Measurements from ENCODE around the gene MBLAC1. TPM values are rescaled to one million over a fixed set of nuclear protein-coding genes. Genes with fewer than 3 reads are reported as not detected.

Gene MBLAC1
- total and polyA plus RNA-seq, 10 of the 15 experiments (the other 5 are each of a cell fraction or from before 2014, with no cell fraction given): 0.24 to 3.2 (median 1.8) TPM; not detected in 1

- TF ChIP-seq PKNOX1 (IDR thresholded peaks at IDR 0.05): peak; percentile 52; the same call in 1 of the 2 replicates
- TF ChIP-seq MTA2 (IDR thresholded peaks at IDR 0.05; ENCODE audit: low read depth): no peak
- no peak for TF ChIP-seq RUNX3 (IDR thresholded peaks at IDR 0.05; ENCODE audit: low read length)
- no peak for TF ChIP-seq MYC (IDR thresholded peaks at IDR 0.05; ENCODE audit: insufficient read depth, insufficient read length, insufficient replicate concordance, low read length, severe bottlenecking)
- no peak for TF ChIP-seq SUZ12 (IDR thresholded peaks at IDR 0.05; ENCODE audit: unreplicated experiment)
- 0 out of 2 replicates have a peak, but pooled peaks have one; percentile 20 for TF ChIP-seq CREB1 (IDR thresholded peaks at IDR 0.05; ENCODE audit: low read depth)
Observed at GRCh38 chr7:100119970-100120732, 6.6 kb upstream of the MBLAC1 start (continued).

- POLR2A ChIA-PET: interaction anchor here (0.6 to 1.6 kb wide), 4 partner anchors 9 to 61 kb away, joined by 3 to 5 read pairs (median 4); no protein-coding TSS in a partner anchor
- Histone ChIP-seq H3K27ac (ENCODE audit: control insufficient read depth, insufficient read depth) (no peak overlapping the region), H4K20me1 (ENCODE audit: control insufficient read depth, insufficient read depth) (no peaks in the 10 kb centered on the region), H3K36me3 (ENCODE audit: control insufficient read depth in 2 of 2, insufficient read depth in 2 of 2, low read length in 1 of 2) (no peaks in the 10 kb centered on the region; a peak in 1 of 4 replicates), H3K9ac (ENCODE audit: control insufficient read depth, insufficient read depth, low read length) (no peak overlapping the region), H3K4me3 (peak overlapping the region; percentile 82), H3K9me3 (replicated peaks; ENCODE audit: control insufficient read depth, insufficient read depth, low read length) (no peaks in the 10 kb centered on the region), H3K27me3 (replicated peaks in 1 of 2; ENCODE audit: control insufficient read depth in 2 of 2, insufficient read depth in 2 of 2, low read length in 1 of 2) (no peaks in the 10 kb centered on the region), H2AFZ (ENCODE audit: control insufficient read depth, low read depth, low read length) (no peak overlapping the region), H3K4me2 (ENCODE audit: control insufficient read depth, insufficient read depth) (peak overlapping the region; percentile 64), H3K4me1 (ENCODE audit: control insufficient read depth, insufficient read depth, low read length) (peaks cover 12% of the 10 kb centered on the region), H3K79me2 (ENCODE audit: control insufficient read depth, insufficient read depth, low read length) (peaks cover 10% of the 10 kb centered on the region)
- BruUV-seq (replicated peaks): no TSS peak
- ATAC-seq (no peak), FAIRE-seq (no peak), DNase-seq (ENCODE audit: low read depth, low spot score) (no peak)
- in situ Hi-C loops (cut with MboI): no loop called here
- WGBS (ENCODE audit: insufficient coverage, insufficient replicate concordance, low lambda C conversion rate, missing lambda C conversion rate): 0% methylated on average over 1 of the region's 1 CpG
- intact Hi-C loops (cut with micrococcal nuclease; ENCODE audit: unreplicated experiment): no loop called here
- CTCF ChIA-PET: interaction anchor here (0.6 to 1.8 kb wide), 4 partner anchors 12 to 124 kb away, joined by 3 to 4 read pairs (median 4); partner anchors contain the start of gene AP4M1
- no peak for TF ChIP-seq HDAC6 (IDR thresholded peaks at IDR 0.05; ENCODE audit: unreplicated experiment)
- TF ChIP-seq TCF12 (IDR thresholded peaks at IDR 0.05; ENCODE audit: low read depth, low read length): no peak
- TF ChIP-seq FOS (IDR thresholded peaks at IDR 0.05; ENCODE audit: borderline replicate concordance, extremely low read depth, insufficient read length): no peak
- TF ChIP-seq ZNF274 (IDR thresholded peaks at IDR 0.05; ENCODE audit: insufficient read depth, insufficient read length): no peak
- TF ChIP-seq JUNB (IDR thresholded peaks at IDR 0.05): no peak
- TF ChIP-seq CTCF (IDR thresholded peaks at IDR 0.05 in 2 of 3, conservative IDR thresholded peaks at IDR 0.05 in 1 of 3; ENCODE audit: control insufficient read depth in 2 of 3, extremely low read depth in 1 of 3, insufficient read depth in 1 of 3, low read depth in 3 of 3, low read length in 3 of 3): no peak
- TF ChIP-seq RELA (IDR thresholded peaks at IDR 0.05; ENCODE audit: borderline replicate concordance, partially characterized antibody): no peak
- TF ChIP-seq MTA2 (IDR thresholded peaks at IDR 0.05; ENCODE audit: low read depth): no peak
- no peak for TF ChIP-seq RBBP5 (conservative IDR thresholded peaks at IDR 0.05)
- no peak for TF ChIP-seq SIN3A (IDR thresholded peaks at IDR 0.05; ENCODE audit: low read depth, low read length)
- TF ChIP-seq ZBTB4 (CRISPR knock-in tag; IDR thresholded peaks at IDR 0.05): no peak
- no peak for TF ChIP-seq POLR2A (IDR thresholded peaks at IDR 0.05; ENCODE audit: low read depth, low read length)
- RAD21 ChIA-PET (ENCODE audit: unreplicated experiment): interaction anchor here (0.8 to 1.2 kb wide), 2 partner anchors 12 to 38 kb away, joined by 3 read pairs; no protein-coding TSS in a partner anchor
- SMC1A ChIA-PET (ENCODE audit: uncharacterized antibody, unreplicated experiment): interaction anchor here (1.4 to 1.6 kb wide), 3 partner anchors 9 to 207 kb away, joined by 3 to 4 read pairs (median 4); no protein-coding TSS in a partner anchor
Observed at GRCh38 chr7:100120733-100121036, 6.1 kb upstream of the MBLAC1 start.

All from GM12878 (cell line).